ENCODE results near the gene PRKRA.

Gene PRKRA

GRCh38 chr2:178450774-178451525 lies at the start of gene PRKRA, which contains the start of gene PJVK:
Gene PRKRA, minus strand, starts transcription at chr2:178451175. Its CDS starts 145 bp downstream, at chr2:178451030.
Gene PJVK, plus strand, starts transcription at chr2:178451378. Its CDS starts 2,032 bp downstream, at chr2:178453410.
- H3K4me3 ChIP-seq (ENCODE audit: low read length): peak within 1 kb of the TSS; percentile 73
- TF ChIP-seq CTCF (IDR thresholded peaks at IDR 0.05; ENCODE audit: insufficient read depth, low read depth, low read length, missing control alignments): no peak
- DNase-seq (ENCODE audit: low read depth): peak; percentile 98

GRCh38 chr2:178499640-178500039 lies 48.7 kb upstream of the PRKRA start:
- no peak for DNase-seq (ENCODE audit: low read depth)
- no peak for TF ChIP-seq CTCF (IDR thresholded peaks at IDR 0.05; ENCODE audit: insufficient read depth, low read depth, low read length, missing control alignments)

GRCh38 chr2:178498137-178498536 lies 47.2 kb upstream of the PRKRA start:
- TF ChIP-seq CTCF (IDR thresholded peaks at IDR 0.05; ENCODE audit: insufficient read depth, low read depth, low read length, missing control alignments): no peak
- no peak overlapping the region for H3K4me3 ChIP-seq (ENCODE audit: low read length)
- DNase-seq (ENCODE audit: low read depth): no peak

More at GRCh38 chr2:178499640-178500039, 48.7 kb upstream of the PRKRA start:
- H3K4me3 ChIP-seq (ENCODE audit: low read length): no peak overlapping the region

- TF ChIP-seq CTCF (IDR thresholded peaks at IDR 0.05; ENCODE audit: insufficient read depth, low read depth, low read length, missing control alignments): no peak
- no peak for DNase-seq (ENCODE audit: low read depth)
- no peak overlapping the region for H3K4me3 ChIP-seq (ENCODE audit: low read length)
These were observed 45.1 kb upstream of the PRKRA start for GRCh38 chr2:178496049-178496448.

GRCh38 chr2:178491612-178492011 lies 40.6 kb upstream of the PRKRA start:
- TF ChIP-seq CTCF (IDR thresholded peaks at IDR 0.05; ENCODE audit: insufficient read depth, low read depth, low read length, missing control alignments): no peak
- no peak overlapping the region for H3K4me3 ChIP-seq (ENCODE audit: low read length)
- peak; percentile 39 for DNase-seq (ENCODE audit: low read depth)

GRCh38 chr2:178485356-178485755 lies 34.4 kb upstream of the PRKRA start:
- DNase-seq (ENCODE audit: low read depth): no peak
- TF ChIP-seq CTCF (IDR thresholded peaks at IDR 0.05; ENCODE audit: insufficient read depth, low read depth, low read length, missing control alignments): no peak

More at GRCh38 chr2:178485356-178485755, 34.4 kb upstream of the PRKRA start:
- H3K4me3 ChIP-seq (ENCODE audit: low read length): no peak overlapping the region

All from epithelial cell of esophagus (primary cell).